ENCODE measurements around the gene AUTS2.

GRCh38 chr7:70487886-70488285 lies 889.6 kb downstream of the AUTS2 start:
- TF ChIP-seq, protein P1, sequence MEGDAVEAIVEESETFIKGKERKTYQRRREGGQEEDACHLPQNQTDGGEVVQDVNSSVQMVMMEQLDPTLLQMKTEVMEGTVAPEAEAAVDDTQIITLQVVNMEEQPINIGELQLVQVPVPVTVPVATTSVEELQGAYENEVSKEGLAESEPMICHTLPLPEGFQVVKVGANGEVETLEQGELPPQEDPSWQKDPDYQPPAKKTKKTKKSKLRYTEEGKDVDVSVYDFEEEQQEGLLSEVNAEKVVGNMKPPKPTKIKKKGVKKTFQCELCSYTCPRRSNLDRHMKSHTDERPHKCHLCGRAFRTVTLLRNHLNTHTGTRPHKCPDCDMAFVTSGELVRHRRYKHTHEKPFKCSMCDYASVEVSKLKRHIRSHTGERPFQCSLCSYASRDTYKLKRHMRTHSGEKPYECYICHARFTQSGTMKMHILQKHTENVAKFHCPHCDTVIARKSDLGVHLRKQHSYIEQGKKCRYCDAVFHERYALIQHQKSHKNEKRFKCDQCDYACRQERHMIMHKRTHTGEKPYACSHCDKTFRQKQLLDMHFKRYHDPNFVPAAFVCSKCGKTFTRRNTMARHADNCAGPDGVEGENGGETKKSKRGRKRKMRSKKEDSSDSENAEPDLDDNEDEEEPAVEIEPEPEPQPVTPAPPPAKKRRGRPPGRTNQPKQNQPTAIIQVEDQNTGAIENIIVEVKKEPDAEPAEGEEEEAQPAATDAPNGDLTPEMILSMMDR (IDR thresholded peaks at IDR 0.05), result no peak
- TF ChIP-seq POLR2A (IDR thresholded peaks at IDR 0.05), result no peak

All from thyroid gland (tissue), 4 donors.